Stomach (tissue), 4 donors: ENCODE measurements around the gene CSNK2B.

Experiments used
- CTCF ChIP-seq, 7 experiments: fragments of 450-650 bp in 4 of 7; fragments of 200-600 bp in 3 of 7; sonication (generic) in 3 of 7; IDR thresholded peaks; one replicate each; pipeline ENCODE4 v1.5.1; 2016 to 2019; ENCODE audit warnings: antibody characterized with exemption in 7 of 7, control low read depth in 2 of 7, mild to moderate bottlenecking in 1 of 7
- POLR2A ChIP-seq, 4 donors: fragments of 450-650 bp; IDR thresholded peaks; one replicate each; pipeline ENCODE4 v1.6.1; 2016; ENCODE audit warnings: antibody characterized with exemption in 4 of 4, control low read depth in 2 of 4, mild to moderate bottlenecking in 1 of 4, moderate library complexity in 1 of 4

GRCh38 chr6:31689249-31690110, 23.6 kb downstream of the CSNK2B start:
- TF ChIP-seq CTCF (IDR thresholded peaks at IDR 0.05) (no peak), POLR2A (IDR thresholded peaks at IDR 0.05) (no peak)
